GM12864 (cell line): Measurements from ENCODE around the gene NMNAT2.
"Not testable (repeated sequence)": the region's sequence is repeated elsewhere in the genome, so short reads cannot be mapped to it uniquely, and the experiment has no call there.

Experiments
- DNase-seq: peaks from one replicate; pipeline ENCODE4 v3.0.0-alpha.2; 2011; ENCODE audit warnings: low read depth
- H3K4me3 ChIP-seq: 2 replicates; pipeline ENCODE4 v1.5.1; 2011; ENCODE audit warnings: mild to moderate bottlenecking, low read depth, low read length, control low read depth
- CTCF ChIP-seq: IDR thresholded peaks from 2 replicates; pipeline ENCODE4 v1.5.1; 2011; ENCODE audit warnings: low read depth, mild to moderate bottlenecking, moderate library complexity, low read length, control low read depth, inconsistent platforms; ENCODE audit errors: missing control alignments

The NMNAT2 gene

GRCh38 chr1:183242556-183242955, 175.6 kb downstream of the NMNAT2 start:
- no peak for DNase-seq
- no peak for TF ChIP-seq CTCF
- H3K4me3 ChIP-seq, result no peak overlapping the region

GRCh38 chr1:183241471-183241870, 176.7 kb downstream of the NMNAT2 start:
- H3K4me3 ChIP-seq, result no peak overlapping the region
- no peak for TF ChIP-seq CTCF
- no peak for DNase-seq

- H3K4me3 ChIP-seq, DNase-seq: not testable (repeated sequence)
These were observed 177.3 kb downstream of the NMNAT2 start for GRCh38 chr1:183240853-183241252.

- DNase-seq, result no peak
- no peak for TF ChIP-seq CTCF
- H3K4me3 ChIP-seq, result no peak overlapping the region
These were observed 177.7 kb downstream of the NMNAT2 start for GRCh38 chr1:183240526-183240825.

GRCh38 chr1:183239793-183240525, 178.2 kb downstream of the NMNAT2 start:
- DNase-seq, result no peak
- no peak for TF ChIP-seq CTCF
- no peak overlapping the region for H3K4me3 ChIP-seq

- no peak overlapping the region for H3K4me3 ChIP-seq
- no peak for TF ChIP-seq CTCF
- no peak for DNase-seq
These were observed 178.9 kb downstream of the NMNAT2 start for GRCh38 chr1:183239220-183239742.

- no peak overlapping the region for H3K4me3 ChIP-seq
- TF ChIP-seq CTCF, result no peak
- no peak for DNase-seq
These were observed 180.1 kb downstream of the NMNAT2 start for GRCh38 chr1:183238071-183238470.
